ENCODE measurements around the gene STRIP1.

DNA sequence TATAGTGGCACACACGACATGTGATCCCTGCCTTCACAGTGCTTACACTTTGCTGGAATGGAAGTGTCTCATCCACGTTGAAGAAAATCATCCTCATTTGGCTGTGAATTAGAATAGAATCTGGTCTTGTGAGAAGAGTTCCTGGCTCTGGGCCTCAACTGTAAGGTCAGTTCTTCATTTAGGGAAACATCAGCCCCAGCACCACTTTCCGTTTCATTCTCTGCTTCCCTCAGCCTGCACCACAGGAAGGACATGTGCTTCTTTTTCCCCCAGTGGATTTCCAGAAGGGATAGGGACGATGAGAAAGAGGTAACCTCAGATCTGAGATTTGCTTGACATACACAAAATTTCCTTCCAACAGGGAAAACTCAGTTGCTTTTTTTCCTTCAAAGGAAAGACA lies 39.7 kb downstream of the STRIP1 start:
- TF ChIP-seq EZH2 (IDR thresholded peaks at IDR 0.05; ENCODE audit: low read length, missing control alignments) = no peak
- TF ChIP-seq, protein P1, sequence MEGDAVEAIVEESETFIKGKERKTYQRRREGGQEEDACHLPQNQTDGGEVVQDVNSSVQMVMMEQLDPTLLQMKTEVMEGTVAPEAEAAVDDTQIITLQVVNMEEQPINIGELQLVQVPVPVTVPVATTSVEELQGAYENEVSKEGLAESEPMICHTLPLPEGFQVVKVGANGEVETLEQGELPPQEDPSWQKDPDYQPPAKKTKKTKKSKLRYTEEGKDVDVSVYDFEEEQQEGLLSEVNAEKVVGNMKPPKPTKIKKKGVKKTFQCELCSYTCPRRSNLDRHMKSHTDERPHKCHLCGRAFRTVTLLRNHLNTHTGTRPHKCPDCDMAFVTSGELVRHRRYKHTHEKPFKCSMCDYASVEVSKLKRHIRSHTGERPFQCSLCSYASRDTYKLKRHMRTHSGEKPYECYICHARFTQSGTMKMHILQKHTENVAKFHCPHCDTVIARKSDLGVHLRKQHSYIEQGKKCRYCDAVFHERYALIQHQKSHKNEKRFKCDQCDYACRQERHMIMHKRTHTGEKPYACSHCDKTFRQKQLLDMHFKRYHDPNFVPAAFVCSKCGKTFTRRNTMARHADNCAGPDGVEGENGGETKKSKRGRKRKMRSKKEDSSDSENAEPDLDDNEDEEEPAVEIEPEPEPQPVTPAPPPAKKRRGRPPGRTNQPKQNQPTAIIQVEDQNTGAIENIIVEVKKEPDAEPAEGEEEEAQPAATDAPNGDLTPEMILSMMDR (conservative IDR thresholded peaks at IDR 0.05 in 1 of 2, IDR thresholded peaks at IDR 0.05 in 1 of 2; ENCODE audit: low read depth in 1 of 2, low read length in 2 of 2) = no peak

Data from fibroblast of lung (primary cell).